A549 (cell line): ENCODE measurements around the gene RGMB. TPM values are rescaled to one million over a fixed set of nuclear protein-coding genes. Genes with fewer than 3 reads are reported as not detected.

Experiments
- ATAC-seq, 2 experiments: fragments of 200-7000 bp in 1 of 2; fragments of >200 bp in 1 of 2; cut with Nextera tagmentation in 1 of 2; cut with Tn5 transposase in 1 of 2; 3 replicates each; pipeline versions ENCODE4 v1.8.0 to v1.9.1; 2018 to 2020; ENCODE audit warnings: mild to moderate bottlenecking in 1 of 2, moderate library complexity in 1 of 2
- CTCF ChIA-PET: fragments of 300-600 bp; sonication (Branson Sonifier 250); formaldehyde crosslinking; extraction: SDS; loops from one replicate; lab custom pipeline; 2021; ENCODE audit warnings: antibody characterized with exemption, inconsistent platforms; lab: Yijun Ruan, JAX
- POLR2A ChIA-PET: fragments of 350-600 bp; formaldehyde crosslinking; extraction: SDS; loops from one replicate; lab custom pipeline; 2021; ENCODE audit warnings: antibody characterized with exemption, inconsistent platforms; lab: Yijun Ruan, JAX
- DNase-seq, 2 experiments: peaks; one replicate each; pipeline versions ENCODE4 v3.0.0 to v3.0.0-alpha.2; 2011 to 2016; ENCODE audit warnings: low read depth in 1 of 2, low spot score in 1 of 2
- FAIRE-seq: peaks from 2 replicates; lab custom pipeline; 2011; peaks lifted over from hg19 to GRCh38; lab: Jason Lieb, UNC
- H3K27ac ChIP-seq, 2 experiments: fragments of >200 bp; sonication (Bioruptor Twin); formaldehyde crosslinking; 3 replicates each; pipeline ENCODE4 v1.5.1; 2016 to 2017
- H3K4me1 ChIP-seq: fragments of >200 bp; sonication (Bioruptor Twin); formaldehyde crosslinking; 3 replicates; pipeline ENCODE4 v1.6.1; 2016
- H3K4me2 ChIP-seq: fragments of >200 bp; sonication (Bioruptor Twin); formaldehyde crosslinking; 3 replicates; pipeline ENCODE4 v1.6.1; 2016
- H3K4me3 ChIP-seq: fragments of >200 bp; sonication (Bioruptor Twin); formaldehyde crosslinking; 3 replicates; pipeline ENCODE4 v1.5.1; 2016
- H3K9me3 ChIP-seq: fragments of >200 bp; sonication (Bioruptor Twin); formaldehyde crosslinking; 3 replicates; pipeline ENCODE4 v1.6.1; 2016
- BHLHE40 ChIP-seq: IDR thresholded peaks from 2 replicates; pipeline ENCODE4 v1.6.1; 2012; ENCODE audit warnings: low read depth, low read length, inconsistent platforms
- CBX2 ChIP-seq: fragments of 200-600 bp; sonication (generic); IDR thresholded peaks from 2 replicates; pipeline ENCODE4 v1.6.1; 2016; ENCODE audit warnings: low read depth, mild to moderate bottlenecking, borderline replicate concordance
- CBX8 ChIP-seq: fragments of 200-600 bp; sonication (generic); IDR thresholded peaks from 2 replicates; pipeline ENCODE4 v1.6.1; 2016
- CEBPB ChIP-seq, 2 experiments: fragments of >200 bp in 1 of 2; sonication (Bioruptor Twin) in 1 of 2; formaldehyde crosslinking in 1 of 2; IDR thresholded peaks; 2 replicates each; pipeline ENCODE4 v1.6.1; 2012 to 2016
- EHF ChIP-seq: fragments of 250-450 bp; sonication (Bioruptor Pico); IDR thresholded peaks from 2 replicates; pipeline ENCODE4 v1.5.0; 2020; ENCODE audit warnings: mild to moderate bottlenecking
- EHMT2 ChIP-seq: fragments of 200-600 bp; sonication (generic); IDR thresholded peaks from 2 replicates; pipeline ENCODE4 v1.6.1; 2016; ENCODE audit warnings: antibody characterized with exemption, low read depth, mild to moderate bottlenecking, moderate library complexity
- ESRRA ChIP-seq: fragments of 150-350 bp; IDR thresholded peaks from 2 replicates; pipeline ENCODE4 v1.6.1; 2014; ENCODE audit warnings: mild to moderate bottlenecking, low read length, borderline replicate concordance
- FOSL2 ChIP-seq, 2 experiments: fragments of 450-650 bp in 1 of 2; fragments of >200 bp in 1 of 2; sonication (Bioruptor Twin) in 1 of 2; formaldehyde crosslinking; IDR thresholded peaks; 2 replicates each; pipeline versions ENCODE4 v1.5.0 to v1.6.1; 2016 to 2020; ENCODE audit warnings: mild to moderate bottlenecking in 1 of 2, moderate library complexity in 1 of 2
- FOXS1 ChIP-seq: fragments of 250-450 bp; sonication (Bioruptor Pico); IDR thresholded peaks from 2 replicates; pipeline ENCODE4 v1.5.0; 2020; ENCODE audit warnings: mild to moderate bottlenecking, moderate library complexity
- HDAC2 ChIP-seq: fragments of 200-600 bp; sonication (generic); IDR thresholded peaks from 2 replicates; pipeline ENCODE4 v1.6.1; 2016
- HEYL ChIP-seq: fragments of 250-450 bp; sonication (Bioruptor Pico); IDR thresholded peaks from 2 replicates; pipeline ENCODE4 v1.8.0; 2021; ENCODE audit warnings: mild to moderate bottlenecking, moderate library complexity
- HOXB13 ChIP-seq: fragments of 250-450 bp; sonication (Bioruptor Pico); IDR thresholded peaks from 2 replicates; pipeline ENCODE4 v1.5.0; 2020; ENCODE audit warnings: low read depth, mild to moderate bottlenecking, moderate library complexity
- JUNB ChIP-seq: fragments of >200 bp; sonication (Bioruptor Twin); formaldehyde crosslinking; IDR thresholded peaks from 2 replicates; pipeline ENCODE4 v1.6.1; 2016
- MAFK ChIP-seq: fragments of 450-650 bp; IDR thresholded peaks from 2 replicates; pipeline ENCODE4 v1.6.1; 2014; ENCODE audit not compliant: partially characterized antibody
- NFE2L2 ChIP-seq: fragments of 150-350 bp; conservative IDR thresholded peaks from 2 replicates; pipeline ENCODE4 v1.6.1; 2014; ENCODE audit warnings: low read length
- NR3C1 ChIP-seq: fragments of >200 bp; sonication (Bioruptor Twin); formaldehyde crosslinking; IDR thresholded peaks from 3 replicates; pipeline ENCODE4 v1.6.1; 2017
- POLR2AphosphoS2 ChIP-seq: conservative IDR thresholded peaks from 2 replicates; pipeline ENCODE4 v1.6.1; 2012; ENCODE audit warnings: low read length, improper control_type of control experiment, inconsistent platforms
- RAD21 ChIP-seq, 2 experiments: fragments of >200 bp in 1 of 2; sonication (Bioruptor Twin) in 1 of 2; formaldehyde crosslinking in 1 of 2; IDR thresholded peaks in 1 of 2; conservative IDR thresholded peaks in 1 of 2; 2 replicates in 1 of 2; 3 replicates in 1 of 2; pipeline ENCODE4 v1.6.1; 2012 to 2018; ENCODE audit warnings: inconsistent platforms in 1 of 2
- RARB ChIP-seq: fragments of 250-450 bp; sonication (Bioruptor Pico); IDR thresholded peaks from 2 replicates; pipeline ENCODE4 v1.8.0; 2021; ENCODE audit warnings: mild to moderate bottlenecking, moderate library complexity
- RFX5 ChIP-seq: fragments of 450-650 bp; IDR thresholded peaks from 2 replicates; pipeline ENCODE4 v1.7.1; 2014; ENCODE audit warnings: antibody characterized with exemption, mild to moderate bottlenecking, moderate library complexity
- SMC3 ChIP-seq: fragments of >200 bp; sonication (Bioruptor Twin); formaldehyde crosslinking; IDR thresholded peaks from 3 replicates; pipeline ENCODE4 v1.6.1; 2018; ENCODE audit warnings: inconsistent platforms
- SREBF2 ChIP-seq: fragments of 450-650 bp; IDR thresholded peaks from 2 replicates; pipeline ENCODE4 v1.6.1; 2014; ENCODE audit warnings: mild to moderate bottlenecking, moderate library complexity
- TFCP2L1 ChIP-seq: fragments of 250-450 bp; sonication (Bioruptor Pico); IDR thresholded peaks from 2 replicates; pipeline ENCODE4 v1.5.0; 2021; ENCODE audit warnings: mild to moderate bottlenecking
- TP53 ChIP-seq: fragments of 250-450 bp; sonication (Bioruptor Pico); IDR thresholded peaks from 2 replicates; pipeline ENCODE4 v1.5.0; 2021; ENCODE audit warnings: mild to moderate bottlenecking, moderate library complexity
- ZC3H11A ChIP-seq: fragments of 450-650 bp; IDR thresholded peaks from 2 replicates; pipeline ENCODE4 v1.6.1; 2014; ENCODE audit warnings: antibody characterized with exemption, mild to moderate bottlenecking
- ZFP36 ChIP-seq: fragments of 450-650 bp; IDR thresholded peaks from 2 replicates; pipeline ENCODE4 v1.6.1; 2014; ENCODE audit warnings: borderline replicate concordance; ENCODE audit not compliant: partially characterized antibody
- ZSCAN20 ChIP-seq: fragments of 250-450 bp; sonication (Bioruptor Pico); IDR thresholded peaks from 2 replicates; pipeline ENCODE4 v1.8.0; 2022; ENCODE audit warnings: mild to moderate bottlenecking, moderate library complexity
- WGBS: methylation state at CpG from one replicate; pipeline ENCODE4 v1.1.6; 2017; ENCODE audit errors: missing lambda C conversion rate; 5-methylcytosine and 5-hydroxymethylcytosine counted together
- polyA plus RNA-seq, 4 experiments: library from polyadenylated mRNA; depleted of rRNA in 3 of 4; stranded (reverse); fragments of >200 nt; fragmentation: RNase III in 1 of 4; extraction: RNeasy Plus Mini Kit Qiagen cat#74134 plus additional on column Dnase treatment in 1 of 4; gene quantifications; 2 replicates in 3 of 4; 3 replicates in 1 of 4; pipeline ENCODE4 v1.2.3, GENCODE V29; 2011 to 2017
- TF ChIP-seq, protein P1 (sequence below): fragments of >200 bp; sonication (Bioruptor Twin); formaldehyde crosslinking; IDR thresholded peaks from 3 replicates; pipeline ENCODE4 v1.5.1; 2016
- TF ChIP-seq, protein P2 (sequence below): fragments of 200-600 bp; sonication (generic); IDR thresholded peaks from 2 replicates; pipeline ENCODE4 v1.6.1; 2016; ENCODE audit warnings: antibody characterized with exemption, mild to moderate bottlenecking, moderate library complexity
- TF ChIP-seq, protein P3 (sequence below): IDR thresholded peaks from 2 replicates; pipeline ENCODE4 v1.6.1; 2012; ENCODE audit warnings: low read depth, borderline replicate concordance
- TF ChIP-seq, protein P4 (sequence below): fragments of >200 bp; sonication (Bioruptor Twin); formaldehyde crosslinking; IDR thresholded peaks from 3 replicates; pipeline ENCODE4 v1.6.1; 2016

Gene RGMB
- polyA plus RNA-seq, 2 of the 4 experiments (the other 2 are of a cell fraction): 5.3 to 5.6 TPM

DNA sequence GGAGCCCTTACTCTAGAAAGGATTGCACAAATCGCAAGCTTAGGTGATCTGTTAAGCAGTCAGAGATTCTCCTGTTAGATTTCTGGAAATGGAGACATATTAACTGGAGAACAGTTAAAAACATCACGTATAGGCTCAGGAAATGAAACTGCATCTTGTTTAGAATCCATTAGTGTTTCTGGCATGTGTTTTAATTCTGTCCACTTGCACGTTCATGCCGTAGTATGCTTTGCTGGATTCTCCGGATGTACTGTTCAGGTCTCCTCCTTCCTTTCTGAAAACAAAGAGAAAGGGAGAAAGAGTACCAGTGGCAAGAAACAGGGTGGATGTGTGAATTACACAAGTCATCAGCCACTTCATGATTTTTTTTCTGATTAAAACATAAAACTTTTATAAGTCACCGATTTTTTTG lies 2.5 kb upstream of the RGMB start:
- Histone ChIP-seq H3K4me1 (peaks cover 19% of the 10 kb centered on the region), H3K27ac (peak overlapping the region; percentile 68 to 83; a peak in 5 of 6 replicates), H3K4me3 (peak overlapping the region; percentile 65)
- ATAC-seq (no peak), FAIRE-seq (no peak), DNase-seq (peak; percentile 18 to 33)
- CTCF ChIA-PET: interaction anchor here (0.8 to 7.3 kb wide), 12 partner anchors 9 to 1610 kb away, joined by 3 to 127 read pairs (median 4); no protein-coding TSS in a partner anchor
- 0% methylated on average over 6 of the region's 6 CpGs for WGBS
- TF ChIP-seq NFE2L2 (no peak), CEBPB (IDR thresholded peaks at IDR 0.05) (peak in 1 of 2 experiments; percentile 2; a peak in 1 of 4 replicates)
- TF ChIP-seq, all 56 proteins: peak for 1
- Histone ChIP-seq H3K9me3 (no peaks in the 10 kb centered on the region), H3K4me2 (peak overlapping the region; percentile 99)
- POLR2A ChIA-PET: no interaction called here

DNA sequence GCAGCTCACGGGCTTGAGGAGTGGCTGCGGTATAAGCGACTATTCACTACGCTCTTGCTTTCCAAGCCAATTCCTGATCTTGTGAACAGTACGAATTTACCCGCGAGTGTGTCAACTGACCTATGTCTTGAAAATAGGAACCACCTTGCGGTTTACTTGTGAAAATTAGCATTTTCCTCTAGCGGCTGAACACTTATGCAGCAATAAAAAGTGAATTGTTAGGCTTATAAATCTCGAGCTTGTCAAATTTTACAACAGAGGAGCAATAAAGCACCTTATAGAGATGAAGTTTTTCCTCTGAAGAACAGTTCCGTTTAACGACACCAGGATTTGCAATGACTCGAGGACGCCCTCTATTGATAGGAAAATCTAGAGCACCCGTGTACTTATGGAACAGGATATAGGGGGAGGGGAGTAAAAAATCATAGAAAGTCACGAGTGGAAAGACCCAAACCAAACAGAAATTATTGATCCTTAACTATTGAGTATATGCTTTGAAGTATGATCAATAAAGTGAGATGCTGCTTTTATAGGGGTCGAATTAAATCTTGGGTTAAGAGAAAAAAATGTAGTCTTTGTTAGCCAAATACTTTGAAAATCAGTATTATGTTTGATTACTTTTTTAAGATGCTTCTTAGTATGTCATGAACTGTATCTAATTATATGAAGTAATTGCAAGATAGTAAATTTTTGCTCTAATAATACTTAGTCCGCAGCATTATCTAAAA lies 1.9 kb upstream of the RGMB start:
- POLR2A ChIA-PET: no interaction called here
- 6% methylated on average over 18 of the region's 18 CpGs for WGBS
- H3K9me3 ChIP-seq: no peaks in the 10 kb centered on the region
- DNase-seq (peak; percentile 87 to 88), FAIRE-seq (no peak), ATAC-seq (peak in 1 of 2 experiments; percentile 5; a peak in 1 of 6 replicates)
- CTCF ChIA-PET: interaction anchor here (0.7 to 7.3 kb wide), 14 partner anchors 10 to 1541 kb away, joined by 3 to 127 read pairs (median 4); no protein-coding TSS in a partner anchor
- H3K4me2 ChIP-seq: peak overlapping the region; percentile 99
- H3K4me1 ChIP-seq: peaks cover 22% of the 10 kb centered on the region
- peak overlapping the region; percentile 68 to 83; a peak in 5 of 6 replicates for H3K27ac ChIP-seq
- H3K4me3 ChIP-seq: peak overlapping the region; percentile 65
- TF ChIP-seq ZFP36 (no peak), JUNB (no peak), CBX2 (no peak), HEYL (no peak), RAD21 (conservative IDR thresholded peaks at IDR 0.05 in 1 of 2, IDR thresholded peaks at IDR 0.05 in 1 of 2) (peak; percentile 63 to 68), SREBF2 (no peak), CEBPB (IDR thresholded peaks at IDR 0.05) (no peak), HDAC2 (no peak), EHMT2 (no peak), TFCP2L1 (CRISPR knock-in tag) (no peak), HOXB13 (CRISPR knock-in tag) (no peak), RARB (CRISPR knock-in tag) (no peak), ZSCAN20 (CRISPR knock-in tag) (no peak), ZC3H11A (no peak), POLR2AphosphoS2 (no peak), RFX5 (no peak), BHLHE40 (no peak), FOXS1 (no peak), TP53 (CRISPR knock-in tag) (no peak), FOSL2 (IDR thresholded peaks at IDR 0.05) (no peak), FOSL2 (CRISPR knock-in tag; IDR thresholded peaks at IDR 0.05) (no peak), EHF (no peak), MAFK (no peak), CBX8 (no peak), SMC3 (peak; percentile 47; the same call in 1 of the 3 replicates), NR3C1 (no peak), ESRRA (no peak)
- TF ChIP-seq, protein P1, sequence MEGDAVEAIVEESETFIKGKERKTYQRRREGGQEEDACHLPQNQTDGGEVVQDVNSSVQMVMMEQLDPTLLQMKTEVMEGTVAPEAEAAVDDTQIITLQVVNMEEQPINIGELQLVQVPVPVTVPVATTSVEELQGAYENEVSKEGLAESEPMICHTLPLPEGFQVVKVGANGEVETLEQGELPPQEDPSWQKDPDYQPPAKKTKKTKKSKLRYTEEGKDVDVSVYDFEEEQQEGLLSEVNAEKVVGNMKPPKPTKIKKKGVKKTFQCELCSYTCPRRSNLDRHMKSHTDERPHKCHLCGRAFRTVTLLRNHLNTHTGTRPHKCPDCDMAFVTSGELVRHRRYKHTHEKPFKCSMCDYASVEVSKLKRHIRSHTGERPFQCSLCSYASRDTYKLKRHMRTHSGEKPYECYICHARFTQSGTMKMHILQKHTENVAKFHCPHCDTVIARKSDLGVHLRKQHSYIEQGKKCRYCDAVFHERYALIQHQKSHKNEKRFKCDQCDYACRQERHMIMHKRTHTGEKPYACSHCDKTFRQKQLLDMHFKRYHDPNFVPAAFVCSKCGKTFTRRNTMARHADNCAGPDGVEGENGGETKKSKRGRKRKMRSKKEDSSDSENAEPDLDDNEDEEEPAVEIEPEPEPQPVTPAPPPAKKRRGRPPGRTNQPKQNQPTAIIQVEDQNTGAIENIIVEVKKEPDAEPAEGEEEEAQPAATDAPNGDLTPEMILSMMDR: peak; percentile 91
- TF ChIP-seq, protein P2, sequence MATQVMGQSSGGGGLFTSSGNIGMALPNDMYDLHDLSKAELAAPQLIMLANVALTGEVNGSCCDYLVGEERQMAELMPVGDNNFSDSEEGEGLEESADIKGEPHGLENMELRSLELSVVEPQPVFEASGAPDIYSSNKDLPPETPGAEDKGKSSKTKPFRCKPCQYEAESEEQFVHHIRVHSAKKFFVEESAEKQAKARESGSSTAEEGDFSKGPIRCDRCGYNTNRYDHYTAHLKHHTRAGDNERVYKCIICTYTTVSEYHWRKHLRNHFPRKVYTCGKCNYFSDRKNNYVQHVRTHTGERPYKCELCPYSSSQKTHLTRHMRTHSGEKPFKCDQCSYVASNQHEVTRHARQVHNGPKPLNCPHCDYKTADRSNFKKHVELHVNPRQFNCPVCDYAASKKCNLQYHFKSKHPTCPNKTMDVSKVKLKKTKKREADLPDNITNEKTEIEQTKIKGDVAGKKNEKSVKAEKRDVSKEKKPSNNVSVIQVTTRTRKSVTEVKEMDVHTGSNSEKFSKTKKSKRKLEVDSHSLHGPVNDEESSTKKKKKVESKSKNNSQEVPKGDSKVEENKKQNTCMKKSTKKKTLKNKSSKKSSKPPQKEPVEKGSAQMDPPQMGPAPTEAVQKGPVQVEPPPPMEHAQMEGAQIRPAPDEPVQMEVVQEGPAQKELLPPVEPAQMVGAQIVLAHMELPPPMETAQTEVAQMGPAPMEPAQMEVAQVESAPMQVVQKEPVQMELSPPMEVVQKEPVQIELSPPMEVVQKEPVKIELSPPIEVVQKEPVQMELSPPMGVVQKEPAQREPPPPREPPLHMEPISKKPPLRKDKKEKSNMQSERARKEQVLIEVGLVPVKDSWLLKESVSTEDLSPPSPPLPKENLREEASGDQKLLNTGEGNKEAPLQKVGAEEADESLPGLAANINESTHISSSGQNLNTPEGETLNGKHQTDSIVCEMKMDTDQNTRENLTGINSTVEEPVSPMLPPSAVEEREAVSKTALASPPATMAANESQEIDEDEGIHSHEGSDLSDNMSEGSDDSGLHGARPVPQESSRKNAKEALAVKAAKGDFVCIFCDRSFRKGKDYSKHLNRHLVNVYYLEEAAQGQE: no peak
- TF ChIP-seq, protein P3, sequence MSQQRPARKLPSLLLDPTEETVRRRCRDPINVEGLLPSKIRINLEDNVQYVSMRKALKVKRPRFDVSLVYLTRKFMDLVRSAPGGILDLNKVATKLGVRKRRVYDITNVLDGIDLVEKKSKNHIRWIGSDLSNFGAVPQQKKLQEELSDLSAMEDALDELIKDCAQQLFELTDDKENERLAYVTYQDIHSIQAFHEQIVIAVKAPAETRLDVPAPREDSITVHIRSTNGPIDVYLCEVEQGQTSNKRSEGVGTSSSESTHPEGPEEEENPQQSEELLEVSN: peak; percentile 20; the same call in 1 of the 2 replicates
- TF ChIP-seq, protein P4, sequence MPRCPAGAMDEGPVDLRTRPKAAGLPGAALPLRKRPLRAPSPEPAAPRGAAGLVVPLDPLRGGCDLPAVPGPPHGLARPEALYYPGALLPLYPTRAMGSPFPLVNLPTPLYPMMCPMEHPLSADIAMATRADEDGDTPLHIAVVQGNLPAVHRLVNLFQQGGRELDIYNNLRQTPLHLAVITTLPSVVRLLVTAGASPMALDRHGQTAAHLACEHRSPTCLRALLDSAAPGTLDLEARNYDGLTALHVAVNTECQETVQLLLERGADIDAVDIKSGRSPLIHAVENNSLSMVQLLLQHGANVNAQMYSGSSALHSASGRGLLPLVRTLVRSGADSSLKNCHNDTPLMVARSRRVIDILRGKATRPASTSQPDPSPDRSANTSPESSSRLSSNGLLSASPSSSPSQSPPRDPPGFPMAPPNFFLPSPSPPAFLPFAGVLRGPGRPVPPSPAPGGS: no peak
